HG03280 (cell line): Measurements from ENCODE around the gene AREL1.

ENCODE experiments used
- ATAC-seq: cut with Tn5 transposase; IDR thresholded peaks from one replicate; pipeline ENCODE4 v1.9.1; 2021; ENCODE audit warnings: mild to moderate bottlenecking, moderate library complexity; ENCODE audit not compliant: unreplicated experiment

Gene AREL1

GRCh38 chr14:74661726-74662450, 51.0 kb downstream of the AREL1 start:
- no peak for ATAC-seq

GRCh38 chr14:74660863-74661262, 52.0 kb downstream of the AREL1 start:
- ATAC-seq, result no peak

GRCh38 chr14:74660167-74660566, 52.7 kb downstream of the AREL1 start:
- no peak for ATAC-seq

- no peak for ATAC-seq
Measured at GRCh38 chr14:74658535-74659131, 54.2 kb downstream of the AREL1 start.

GRCh38 chr14:74656964-74657363, 55.9 kb downstream of the AREL1 start:
- ATAC-seq, result no peak

GRCh38 chr14:74655599-74656395, 57.1 kb downstream of the AREL1 start:
- no peak for ATAC-seq

GRCh38 chr14:74654931-74655330, 57.9 kb downstream of the AREL1 start:
- ATAC-seq, result no peak

- ATAC-seq, result no peak
Measured at GRCh38 chr14:74653386-74654138, 59.3 kb downstream of the AREL1 start.

- no peak for ATAC-seq
Measured at GRCh38 chr14:74652541-74652940, 60.3 kb downstream of the AREL1 start.

- no peak for ATAC-seq
Measured at GRCh38 chr14:74650927-74651686, 61.8 kb downstream of the AREL1 start.

GRCh38 chr14:74649673-74650072, 63.2 kb downstream of the AREL1 start:
- no peak for ATAC-seq

GRCh38 chr14:74649167-74649566, 63.7 kb downstream of the AREL1 start:
- no peak for ATAC-seq

- no peak for ATAC-seq
Measured at GRCh38 chr14:74648601-74649000, 64.3 kb downstream of the AREL1 start.

GRCh38 chr14:74647678-74648461, 65.0 kb downstream of the AREL1 start:
- no peak for ATAC-seq

GRCh38 chr14:74647061-74647677, 65.7 kb downstream of the AREL1 start:
- ATAC-seq, result no peak

GRCh38 chr14:74645756-74646470, 67.0 kb downstream of the AREL1 start:
- no peak for ATAC-seq

GRCh38 chr14:74645244-74645643, 67.6 kb downstream of the AREL1 start:
- no peak for ATAC-seq

- no peak for ATAC-seq
Measured at GRCh38 chr14:74641601-74642391, 71.1 kb downstream of the AREL1 start.
